Ectodermal cell (in vitro differentiated cells): ENCODE results near the gene SH3PXD2B.

ENCODE experiments used
- H3K27ac ChIP-seq: 2 replicates; pipeline ENCODE4 v1.7.0; 2013; ENCODE audit warnings: mild to moderate bottlenecking, low read depth, low read length; ENCODE audit not compliant: insufficient read depth, poor library complexity, severe bottlenecking
- H3K27me3 ChIP-seq: 2 replicates; pipeline ENCODE4 v1.7.0; 2013; ENCODE audit warnings: mild to moderate bottlenecking, low read length; ENCODE audit not compliant: insufficient read depth, control insufficient read depth, poor library complexity, severe bottlenecking
- H3K36me3 ChIP-seq: one replicate; pipeline ENCODE4 v1.7.0; 2013; ENCODE audit warnings: low read length; ENCODE audit not compliant: control insufficient read depth, insufficient read depth
- H3K4me1 ChIP-seq: one replicate; pipeline ENCODE4 v1.7.0; 2013; ENCODE audit warnings: low read length; ENCODE audit not compliant: control insufficient read depth, insufficient read depth
- H3K4me3 ChIP-seq: 2 replicates; pipeline ENCODE4 v1.7.0; 2013; ENCODE audit warnings: low read depth, low read length, control low read depth; ENCODE audit not compliant: insufficient read depth
- H3K9me3 ChIP-seq: 2 replicates; pipeline ENCODE4 v1.7.0; 2013; ENCODE audit warnings: mild to moderate bottlenecking, low read length, moderate library complexity; ENCODE audit not compliant: control insufficient read depth
- WGBS, 2 experiments: methylation state at CpG; one replicate each; pipeline ENCODE4 v1.1.7; 2013; ENCODE audit warnings: missing lambda C conversion rate in 2 of 2; 5-methylcytosine and 5-hydroxymethylcytosine counted together

SH3PXD2B gene

GRCh38 chr5:172417983-172418630 lies 36.2 kb downstream of the SH3PXD2B start:
- Histone ChIP-seq H3K4me1 (no peaks in the 10 kb centered on the region), H3K27ac (no peak overlapping the region)

DNA sequence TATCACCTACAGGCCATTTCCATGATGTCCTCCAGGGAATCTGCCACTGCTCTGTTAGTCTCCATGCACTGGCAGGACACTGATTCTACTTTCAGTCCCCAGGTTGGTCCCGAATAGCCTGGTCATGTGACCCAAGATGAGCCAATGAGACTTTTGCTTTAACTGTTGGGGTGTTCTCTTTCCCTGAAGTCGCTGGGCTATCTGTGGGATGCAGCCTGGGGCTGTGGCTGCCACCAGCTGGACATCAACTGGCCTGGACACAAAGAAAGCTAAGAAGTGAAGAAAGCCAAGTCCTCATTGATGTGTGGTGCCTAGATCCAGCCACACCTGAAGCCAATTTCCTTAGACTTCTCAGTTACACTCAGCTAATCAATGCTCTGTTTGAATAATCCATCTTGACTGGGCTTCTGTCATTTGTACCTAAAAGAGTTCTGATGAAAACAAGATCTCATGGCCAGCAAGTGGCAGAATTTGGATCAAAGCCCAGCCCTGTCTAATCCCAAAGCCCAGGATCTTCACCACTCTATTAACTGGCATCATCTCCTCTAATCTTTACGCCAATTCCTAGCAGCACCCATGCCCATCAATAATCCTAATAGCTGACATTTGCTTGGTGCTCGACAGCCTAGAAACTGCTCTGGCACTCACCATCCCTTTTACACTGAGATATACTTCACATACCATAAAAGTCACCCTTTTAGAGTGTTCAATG lies 37.0 kb downstream of the SH3PXD2B start:
- Histone ChIP-seq H3K4me3 (no peak overlapping the region), H3K27me3 (no peaks in the 10 kb centered on the region), H3K36me3 (peaks cover 13% of the 10 kb centered on the region), H3K9me3 (no peaks in the 10 kb centered on the region), H3K27ac (no peak overlapping the region), H3K4me1 (no peaks in the 10 kb centered on the region)
- 91 to 95% methylated on average over 4 of the region's 4 CpGs for WGBS, 2 experiments

More at GRCh38 chr5:172417983-172418630, 36.2 kb downstream of the SH3PXD2B start:
- Histone ChIP-seq H3K4me3 (no peak overlapping the region), H3K36me3 (peaks cover 20% of the 10 kb centered on the region), H3K27me3 (no peaks in the 10 kb centered on the region), H3K9me3 (no peaks in the 10 kb centered on the region)
- 95 to 96% methylated on average over 10 of the region's 10 CpGs for WGBS, 2 experiments

GRCh38 chr5:172415362-172416275 lies 38.7 kb downstream of the SH3PXD2B start:
- Histone ChIP-seq H3K4me3 (no peak overlapping the region), H3K9me3 (no peaks in the 10 kb centered on the region), H3K27ac (no peak overlapping the region), H3K4me1 (no peaks in the 10 kb centered on the region), H3K27me3 (no peaks in the 10 kb centered on the region), H3K36me3 (peaks cover 2% of the 10 kb centered on the region)
- 94 to 97% methylated on average over 13 of the region's 13 CpGs for whole genome bisulfite sequencing, 2 experiments

DNA sequence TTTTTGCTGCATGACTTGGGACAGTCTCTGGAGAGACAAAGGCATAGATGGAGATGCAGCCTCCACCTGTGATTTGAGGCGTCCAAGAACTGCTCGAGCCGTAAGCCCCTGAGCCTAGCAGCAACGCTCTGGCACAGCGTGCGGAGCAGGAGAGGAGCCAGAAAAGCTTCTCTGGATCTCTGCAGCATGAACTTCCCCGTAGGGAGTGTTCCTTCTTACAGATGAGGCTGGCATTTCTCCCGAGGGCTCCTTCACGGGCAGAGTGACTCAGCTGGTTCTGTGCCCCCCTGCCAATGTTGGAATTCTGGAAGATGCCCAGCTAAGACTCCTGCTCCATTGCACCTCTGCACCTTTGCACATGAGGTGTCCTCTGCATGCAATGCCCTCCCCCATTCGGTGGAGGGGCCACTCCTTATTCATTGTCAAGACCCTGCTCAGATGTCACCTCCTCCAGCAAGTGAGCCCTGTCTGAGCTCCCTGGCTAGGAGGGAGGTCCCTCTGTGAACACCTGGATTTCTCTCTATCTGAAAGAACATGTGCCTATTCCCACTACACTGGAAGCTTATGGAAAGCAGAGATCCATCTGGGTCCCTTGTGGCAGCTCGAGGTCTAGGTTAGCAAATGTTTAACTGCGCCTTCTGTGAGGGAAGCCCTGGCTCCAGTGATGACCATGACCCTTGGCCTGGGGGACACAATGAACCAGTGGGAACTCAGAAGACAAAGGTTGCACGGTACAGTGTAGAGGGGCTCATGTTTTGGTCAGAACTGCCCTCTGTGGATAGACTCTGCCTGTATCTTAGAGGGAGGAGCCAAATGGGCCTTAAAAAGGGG lies 39.6 kb downstream of the SH3PXD2B start:
- Histone ChIP-seq H3K27ac (no peak overlapping the region), H3K36me3 (no peaks in the 10 kb centered on the region), H3K27me3 (no peaks in the 10 kb centered on the region), H3K9me3 (no peaks in the 10 kb centered on the region), H3K4me1 (no peaks in the 10 kb centered on the region), H3K4me3 (no peak overlapping the region)
- WGBS, 2 experiments, result 92 to 94% methylated on average over 13 of the region's 13 CpGs

- Histone ChIP-seq H3K4me1 (no peaks in the 10 kb centered on the region), H3K36me3 (no peaks in the 10 kb centered on the region), H3K9me3 (no peaks in the 10 kb centered on the region), H3K4me3 (no peak overlapping the region), H3K27ac (no peak overlapping the region), H3K27me3 (no peaks in the 10 kb centered on the region)
- WGBS, 2 experiments, result 96% methylated on average over 4 of the region's 4 CpGs
Observed at GRCh38 chr5:172413601-172414171, 40.6 kb downstream of the SH3PXD2B start.

DNA sequence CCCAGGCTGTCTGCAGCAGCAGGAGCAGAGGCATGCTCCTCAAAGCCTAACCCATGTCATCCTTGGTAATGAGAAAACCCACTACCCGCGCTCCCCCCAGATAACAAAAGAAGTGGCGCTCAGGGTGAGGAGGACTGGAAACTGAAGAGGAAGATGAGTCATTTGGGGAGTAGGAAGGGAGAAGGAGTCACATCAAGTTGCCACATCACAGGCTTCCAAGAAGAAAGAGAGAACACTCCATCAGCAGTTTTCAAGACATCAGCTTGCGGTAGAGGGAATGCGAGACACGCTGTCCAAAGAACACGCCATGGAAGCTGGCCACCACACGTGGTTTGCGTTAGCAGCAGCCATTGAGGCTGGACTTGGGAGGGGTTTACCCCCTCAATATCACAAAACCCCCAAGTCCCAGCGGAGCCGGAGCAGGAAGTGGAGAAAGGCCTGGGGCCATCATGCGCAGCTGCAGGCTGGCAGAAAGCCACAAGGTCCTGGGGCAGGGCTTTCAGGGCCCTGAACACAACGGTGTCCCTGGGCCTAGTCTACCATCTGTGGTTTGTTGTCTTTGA lies 41.5 kb downstream of the SH3PXD2B start:
- Histone ChIP-seq H3K27ac (no peak overlapping the region), H3K4me3 (no peak overlapping the region), H3K9me3 (no peaks in the 10 kb centered on the region), H3K27me3 (no peaks in the 10 kb centered on the region), H3K4me1 (no peaks in the 10 kb centered on the region), H3K36me3 (no peaks in the 10 kb centered on the region)
- WGBS, 2 experiments, result 88 to 96% methylated on average over 13 of the region's 13 CpGs

DNA sequence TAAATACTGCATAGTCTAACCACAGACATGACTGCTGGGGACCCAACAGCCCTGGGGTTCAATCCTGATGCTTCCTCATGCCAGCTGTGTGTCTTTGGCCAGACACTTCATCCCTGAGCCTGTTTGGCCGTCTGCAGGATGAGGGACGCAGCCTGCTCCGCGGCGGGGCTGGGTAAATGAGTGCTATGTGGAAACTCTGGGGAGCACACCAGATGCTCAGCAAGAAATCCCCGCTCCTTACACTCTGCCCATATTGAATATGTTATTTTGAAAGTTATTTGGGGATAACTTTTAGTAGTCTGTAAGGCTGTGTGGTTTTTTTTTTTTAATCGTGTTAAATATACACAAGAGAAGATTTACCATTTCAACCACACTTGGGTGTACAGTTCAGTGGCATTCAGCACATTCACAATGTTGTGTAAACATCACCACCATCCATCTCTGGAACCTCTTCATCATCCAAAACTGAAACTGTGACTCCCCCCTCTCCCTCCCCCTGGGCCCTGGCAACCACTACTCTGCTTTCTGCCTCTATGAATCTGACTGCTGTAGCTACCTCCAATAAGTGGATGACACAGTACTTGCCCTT lies 42.7 kb downstream of the SH3PXD2B start:
- 86 to 93% methylated on average over 7 of the region's 7 CpGs for WGBS, 2 experiments
- Histone ChIP-seq H3K9me3 (no peaks in the 10 kb centered on the region), H3K4me1 (no peaks in the 10 kb centered on the region), H3K27ac (no peak overlapping the region), H3K36me3 (no peaks in the 10 kb centered on the region), H3K4me3 (no peak overlapping the region), H3K27me3 (no peaks in the 10 kb centered on the region)

- H3K27me3 ChIP-seq, result no peaks in the 10 kb centered on the region
- no peak overlapping the region for H3K4me3 ChIP-seq
- no peaks in the 10 kb centered on the region for H3K4me1 ChIP-seq
- WGBS, 2 experiments, result 96 to 97% methylated on average over 5 of the region's 5 CpGs
- H3K36me3 ChIP-seq, result peaks cover 3% of the 10 kb centered on the region
- no peaks in the 10 kb centered on the region for H3K9me3 ChIP-seq
- H3K27ac ChIP-seq, result no peak overlapping the region
Observed at GRCh38 chr5:172410662-172411483, 43.5 kb downstream of the SH3PXD2B start.
